Testis (tissue), 2 donors: ENCODE data around the gene SLC35C1.

Source experiments
- POLR2A ChIP-seq: fragments of 450-650 bp; IDR thresholded peaks from one replicate; pipeline ENCODE4 v1.6.1; 2017; ENCODE audit warnings: antibody characterized with exemption, mild to moderate bottlenecking, moderate library complexity
- TF ChIP-seq, protein P1 (sequence below), 3 experiments: fragments of 450-650 bp in 2 of 3; fragments of 200-600 bp in 1 of 3; sonication (generic) in 1 of 3; IDR thresholded peaks; one replicate each; pipeline ENCODE4 v1.5.1; 2016 to 2019; ENCODE audit warnings: antibody characterized with exemption in 3 of 3, mild to moderate bottlenecking in 2 of 3, moderate library complexity in 1 of 3

DNA sequence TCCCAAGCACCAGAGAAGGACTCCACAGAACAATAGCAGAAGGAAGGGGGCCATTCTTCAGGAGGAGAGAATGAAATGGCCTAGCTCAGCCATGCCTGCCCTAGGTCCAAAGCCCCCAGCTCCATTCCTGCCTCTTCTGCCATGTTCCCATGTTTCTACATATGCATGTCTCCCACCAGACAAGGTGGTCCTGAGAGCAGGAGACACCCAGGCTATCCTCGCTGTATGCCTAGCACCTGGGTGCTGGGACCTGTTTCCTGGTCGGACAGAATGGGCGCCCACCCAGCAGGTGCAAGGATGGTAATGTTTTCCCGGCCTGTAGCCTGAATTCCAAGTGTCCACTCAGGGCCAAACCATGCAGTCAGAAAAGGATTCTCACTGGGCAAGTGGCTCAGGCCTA, 30.2 kb upstream of the SLC35C1 start:
- TF ChIP-seq, protein P1, sequence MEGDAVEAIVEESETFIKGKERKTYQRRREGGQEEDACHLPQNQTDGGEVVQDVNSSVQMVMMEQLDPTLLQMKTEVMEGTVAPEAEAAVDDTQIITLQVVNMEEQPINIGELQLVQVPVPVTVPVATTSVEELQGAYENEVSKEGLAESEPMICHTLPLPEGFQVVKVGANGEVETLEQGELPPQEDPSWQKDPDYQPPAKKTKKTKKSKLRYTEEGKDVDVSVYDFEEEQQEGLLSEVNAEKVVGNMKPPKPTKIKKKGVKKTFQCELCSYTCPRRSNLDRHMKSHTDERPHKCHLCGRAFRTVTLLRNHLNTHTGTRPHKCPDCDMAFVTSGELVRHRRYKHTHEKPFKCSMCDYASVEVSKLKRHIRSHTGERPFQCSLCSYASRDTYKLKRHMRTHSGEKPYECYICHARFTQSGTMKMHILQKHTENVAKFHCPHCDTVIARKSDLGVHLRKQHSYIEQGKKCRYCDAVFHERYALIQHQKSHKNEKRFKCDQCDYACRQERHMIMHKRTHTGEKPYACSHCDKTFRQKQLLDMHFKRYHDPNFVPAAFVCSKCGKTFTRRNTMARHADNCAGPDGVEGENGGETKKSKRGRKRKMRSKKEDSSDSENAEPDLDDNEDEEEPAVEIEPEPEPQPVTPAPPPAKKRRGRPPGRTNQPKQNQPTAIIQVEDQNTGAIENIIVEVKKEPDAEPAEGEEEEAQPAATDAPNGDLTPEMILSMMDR (IDR thresholded peaks at IDR 0.05): no peak
- TF ChIP-seq POLR2A: no peak
